Measurements from ENCODE around the gene PHKB. TPM values are rescaled to one million over a fixed set of nuclear protein-coding genes. Genes with fewer than 3 reads are reported as not detected.

PHKB gene
- total and polyA plus RNA-seq, 2 of the 8 experiments (the other 6 are each of a cell fraction or from before 2014, with no cell fraction given): 18.6 to 38.3 TPM

GRCh38 chr16:47469227-47469626, 8.1 kb downstream of the PHKB start:
- Histone ChIP-seq H4K8ac (ENCODE audit: extremely low read depth, insufficient read depth, low read length) (no peak overlapping the region), H3K36me3 (ENCODE audit: control insufficient read depth in 2 of 4, insufficient read depth in 4 of 4, low read length in 3 of 4) (no peaks in the 10 kb centered on the region; a peak in 1 of 8 replicates), H3K79me1 (ENCODE audit: low read depth, low read length) (no peaks in the 10 kb centered on the region), H2AK5ac (ENCODE audit: low read depth, low read length) (no peak overlapping the region), H3K23ac (ENCODE audit: insufficient read length) (no peak overlapping the region), H3K9ac (replicated peaks in 1 of 4; ENCODE audit: extremely low read depth in 1 of 4, low read depth in 3 of 4, low read length in 3 of 4) (no peak overlapping the region), H2BK12ac (ENCODE audit: low read depth, low read length) (no peak overlapping the region), H3K14ac (ENCODE audit: insufficient read length) (no peak overlapping the region), H3K4ac (replicated peaks; ENCODE audit: insufficient read length, low read depth, low read length) (no peak overlapping the region), H2BK15ac (ENCODE audit: low read length) (no peak overlapping the region), H3K4me2 (ENCODE audit: insufficient read depth in 1 of 2, low read depth in 2 of 2, low read length in 2 of 2) (no peak overlapping the region), H2BK120ac (replicated peaks; ENCODE audit: low read depth, low read length) (no peak overlapping the region), H3K4me1 (replicated peaks in 1 of 4; ENCODE audit: control insufficient read depth in 3 of 4, insufficient read depth in 4 of 4, low read length in 3 of 4) (peaks cover 0 to 3% (median 0%) of the 10 kb centered on the region in 4 experiments; a peak in 2 of 7 replicates), H3K27ac (ENCODE audit: low read depth, low read length) (no peak overlapping the region), H3K79me2 (ENCODE audit: control insufficient read depth in 1 of 2, insufficient read depth in 2 of 2, low read length in 2 of 2) (peaks cover 0 to 7% of the 10 kb centered on the region in 2 experiments; a peak in 1 of 4 replicates), H2BK5ac (ENCODE audit: low read depth, low read length) (no peak overlapping the region), H2BK20ac (ENCODE audit: low read length) (no peak overlapping the region), H4K91ac (replicated peaks; ENCODE audit: insufficient read length, low read length) (no peak overlapping the region), H4K5ac (ENCODE audit: insufficient read length, low read depth, low read length) (no peak overlapping the region), H3K27me3 (replicated peaks in 1 of 4; ENCODE audit: control insufficient read depth in 3 of 4, extremely low read depth in 1 of 4, insufficient read depth in 3 of 4, low read length in 3 of 4) (no peaks in the 10 kb centered on the region), H3K23me2 (ENCODE audit: low read depth, low read length) (no peaks in the 10 kb centered on the region; the same call in 1 of the 2 replicates), H3K18ac (ENCODE audit: extremely low read depth, low read length) (no peak overlapping the region), H4K20me1 (replicated peaks in 1 of 2; ENCODE audit: control insufficient read depth in 1 of 2, insufficient read depth in 2 of 2, low read length in 2 of 2) (no peaks in the 10 kb centered on the region), H2AFZ (ENCODE audit: low read length) (no peak overlapping the region), H3K56ac (replicated peaks; ENCODE audit: insufficient read length, low read depth, low read length) (no peak overlapping the region), H3K4me3 (ENCODE audit: extremely low read depth in 1 of 4, insufficient read depth in 2 of 4, low read depth in 3 of 4, low read length in 4 of 4) (no peak overlapping the region), H3K9me3 (ENCODE audit: insufficient read depth in 2 of 2, low read depth in 1 of 2, low read length in 1 of 2) (no peaks in the 10 kb centered on the region)
- DNase-seq (ENCODE audit: low read depth in 1 of 2, low spot score in 2 of 2) (no peak), FAIRE-seq (no peak)
- WGBS, 2 experiments (ENCODE audit: extremely low coverage in 1 of 2, insufficient coverage in 1 of 2, insufficient read length in 1 of 2, insufficient replicate concordance in 2 of 2, low coverage in 1 of 2, low lambda C conversion rate in 2 of 2, missing lambda C conversion rate in 1 of 2): 93% methylated on average over 1 of the region's 1 CpG; no CpG with 5 or more reads in 1 of the 2 experiments
- CTCF ChIA-PET (ENCODE audit: partially characterized antibody): interaction anchor here (1.0 kb wide), 1 partner anchor 13 kb away, joined by 3 read pairs; no protein-coding TSS in a partner anchor
- POLR2A ChIA-PET (ENCODE audit: partially characterized antibody): no interaction called here
- TF ChIP-seq SUZ12 (IDR thresholded peaks at IDR 0.05; ENCODE audit: low read length) (no peak), NRF1 (IDR thresholded peaks at IDR 0.05; ENCODE audit: low read depth, low read length) (no peak), FOSL1 (IDR thresholded peaks at IDR 0.05; ENCODE audit: insufficient read depth, low read depth, low read length) (no peak), BCL11A (IDR thresholded peaks at IDR 0.05; ENCODE audit: low read depth in 2 of 2, low read length in 2 of 2) (no peak), ASH2L (IDR thresholded peaks at IDR 0.05; ENCODE audit: low read length) (no peak), RAD21 (IDR thresholded peaks at IDR 0.05 in 1 of 2, conservative IDR thresholded peaks at IDR 0.05 in 1 of 2; ENCODE audit: low read depth in 2 of 2, low read length in 2 of 2) (no peak), ZNF274 (IDR thresholded peaks at IDR 0.05; ENCODE audit: borderline replicate concordance, extremely low read depth, low read length) (no peak), SP2 (IDR thresholded peaks at IDR 0.05; ENCODE audit: low read length) (no peak), GABPA (IDR thresholded peaks at IDR 0.05; ENCODE audit: borderline replicate concordance, insufficient read depth, low read length) (no peak)
- TF ChIP-seq, protein P1, sequence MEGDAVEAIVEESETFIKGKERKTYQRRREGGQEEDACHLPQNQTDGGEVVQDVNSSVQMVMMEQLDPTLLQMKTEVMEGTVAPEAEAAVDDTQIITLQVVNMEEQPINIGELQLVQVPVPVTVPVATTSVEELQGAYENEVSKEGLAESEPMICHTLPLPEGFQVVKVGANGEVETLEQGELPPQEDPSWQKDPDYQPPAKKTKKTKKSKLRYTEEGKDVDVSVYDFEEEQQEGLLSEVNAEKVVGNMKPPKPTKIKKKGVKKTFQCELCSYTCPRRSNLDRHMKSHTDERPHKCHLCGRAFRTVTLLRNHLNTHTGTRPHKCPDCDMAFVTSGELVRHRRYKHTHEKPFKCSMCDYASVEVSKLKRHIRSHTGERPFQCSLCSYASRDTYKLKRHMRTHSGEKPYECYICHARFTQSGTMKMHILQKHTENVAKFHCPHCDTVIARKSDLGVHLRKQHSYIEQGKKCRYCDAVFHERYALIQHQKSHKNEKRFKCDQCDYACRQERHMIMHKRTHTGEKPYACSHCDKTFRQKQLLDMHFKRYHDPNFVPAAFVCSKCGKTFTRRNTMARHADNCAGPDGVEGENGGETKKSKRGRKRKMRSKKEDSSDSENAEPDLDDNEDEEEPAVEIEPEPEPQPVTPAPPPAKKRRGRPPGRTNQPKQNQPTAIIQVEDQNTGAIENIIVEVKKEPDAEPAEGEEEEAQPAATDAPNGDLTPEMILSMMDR (IDR thresholded peaks at IDR 0.05; ENCODE audit: control extremely low read depth in 1 of 3, insufficient read depth in 1 of 3, low read depth in 1 of 3, low read length in 3 of 3): no peak

All from H1 (cell line).